ENCODE results near the gene TSPAN11.
"Not testable (repeated sequence)": the region's sequence is repeated elsewhere in the genome, so short reads cannot be mapped to it uniquely, and the experiment has no call there.

The TSPAN11 gene
- 0 reads per million in 3 experiments for total RNA-seq

- DNase-seq: no peak
Observed at GRCh38 chr12:30926243-30927221, at the start of gene TSPAN11. Gene TSPAN11, plus strand, starts transcription at chr12:30926748. Its CDS starts 27,244 bp downstream, at chr12:30953992.

GRCh38 chr12:30877105-30877875 lies 49.3 kb upstream of the TSPAN11 start:
- no peak for DNase-seq

GRCh38 chr12:30878024-30878423 lies 48.5 kb upstream of the TSPAN11 start:
- no peak for DNase-seq

GRCh38 chr12:30880061-30880460 lies 46.5 kb upstream of the TSPAN11 start:
- DNase-seq: no peak

GRCh38 chr12:30880813-30881212 lies 45.7 kb upstream of the TSPAN11 start:
- DNase-seq: no peak

GRCh38 chr12:30882706-30883105 lies 43.8 kb upstream of the TSPAN11 start:
- no peak for DNase-seq

- no peak for DNase-seq
Observed at GRCh38 chr12:30884799-30885198, 41.7 kb upstream of the TSPAN11 start.

- DNase-seq: no peak
Observed at GRCh38 chr12:30885321-30885720, 41.2 kb upstream of the TSPAN11 start.

GRCh38 chr12:30887226-30887625 lies 39.3 kb upstream of the TSPAN11 start:
- DNase-seq: no peak

- DNase-seq: no peak
Observed at GRCh38 chr12:30888241-30888640, 38.3 kb upstream of the TSPAN11 start.

- DNase-seq: not testable (repeated sequence)
Observed at GRCh38 chr12:30894531-30894930, 32.0 kb upstream of the TSPAN11 start.

GRCh38 chr12:30896461-30896860 lies 30.1 kb upstream of the TSPAN11 start:
- no peak for DNase-seq

- DNase-seq: no peak
Observed at GRCh38 chr12:30898846-30899245, 27.7 kb upstream of the TSPAN11 start.

GRCh38 chr12:30900351-30900750 lies 26.2 kb upstream of the TSPAN11 start:
- no peak for DNase-seq

- DNase-seq: no peak
Observed at GRCh38 chr12:30902001-30902400, 24.5 kb upstream of the TSPAN11 start.

GRCh38 chr12:30902596-30902995 lies 24.0 kb upstream of the TSPAN11 start:
- no peak for DNase-seq

- no peak for DNase-seq
Observed at GRCh38 chr12:30905463-30906009, 21.0 kb upstream of the TSPAN11 start.

- DNase-seq: no peak
Observed at GRCh38 chr12:30908076-30908721, 18.3 kb upstream of the TSPAN11 start.

- no peak for DNase-seq
Observed at GRCh38 chr12:30908722-30909348, 17.7 kb upstream of the TSPAN11 start.

- no peak for DNase-seq
Observed at GRCh38 chr12:30909349-30910037, 17.1 kb upstream of the TSPAN11 start.

- DNase-seq: no peak
Observed at GRCh38 chr12:30910038-30910350, 16.6 kb upstream of the TSPAN11 start.

GRCh38 chr12:30911207-30911606 lies 15.3 kb upstream of the TSPAN11 start:
- no peak for DNase-seq
